ENCODE measurements around the gene USP20. TPM values are rescaled to one million over a fixed set of nuclear protein-coding genes. Genes with fewer than 3 reads are reported as not detected.

Gene USP20
- total RNA-seq, 1 experiment from 2014 or later, result 14.4 TPM

DNA sequence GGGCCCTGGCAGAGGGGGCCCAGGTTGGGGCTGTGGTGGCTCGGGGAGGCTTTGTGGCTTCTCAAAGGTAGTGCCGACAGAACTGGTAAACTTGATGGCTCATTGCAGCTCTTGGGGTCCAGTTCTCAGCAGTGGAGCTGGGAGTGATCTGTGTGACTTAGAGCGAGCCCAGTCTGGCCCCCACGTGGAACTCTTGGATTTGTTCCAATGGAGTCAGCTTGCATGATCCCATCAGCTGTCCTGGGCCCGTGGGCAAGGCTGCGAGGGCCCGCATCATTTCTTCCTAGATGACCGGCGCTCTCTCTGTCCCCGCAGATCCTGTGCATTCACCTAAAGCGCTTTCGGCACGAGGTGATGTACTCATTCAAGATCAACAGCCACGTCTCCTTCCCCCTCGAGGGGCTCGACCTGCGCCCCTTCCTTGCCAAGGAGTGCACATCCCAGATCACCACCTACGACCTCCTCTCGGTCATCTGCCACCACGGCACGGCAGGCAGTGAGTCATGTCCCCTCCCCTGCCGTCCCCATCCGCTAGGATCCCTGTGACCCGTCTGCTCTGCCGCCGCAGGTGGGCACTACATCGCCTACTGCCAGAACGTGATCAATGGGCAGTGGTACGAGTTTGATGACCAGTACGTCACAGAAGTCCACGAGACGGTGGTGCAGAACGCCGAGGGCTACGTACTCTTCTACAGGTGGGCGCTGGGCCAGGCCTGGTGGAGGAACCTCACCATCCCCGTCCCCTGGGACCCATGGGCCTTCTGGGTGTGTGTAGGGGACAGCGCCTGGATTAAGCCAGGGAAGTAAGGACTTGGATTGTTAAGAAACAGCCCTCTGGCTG, 39.2 kb downstream of the USP20 start:
- no peaks in the 10 kb centered on the region for H3K27me3 ChIP-seq (ENCODE audit: control insufficient read depth, insufficient read depth, low read length)
- ATAC-seq (no peak), DNase-seq (ENCODE audit: low read depth, low spot score) (no peak)
- H3K4me1 ChIP-seq (ENCODE audit: control insufficient read depth, insufficient read depth, low read length), result no peaks in the 10 kb centered on the region
- ChIA-PET CTCF (no interaction called here), POLR2A (no interaction called here)
- no peak overlapping the region for H3K4me3 ChIP-seq (ENCODE audit: low read depth in 2 of 2, low read length in 2 of 2)
- BruUV-seq (replicated peaks), result no TSS peak
- in situ Hi-C loops (cut with HindIII; ENCODE audit: low pct_unique_long_range_greater_than_20kb, low sequenced_read_pairs) (no loop called here), intact Hi-C loops (cut with micrococcal nuclease; ENCODE audit: unreplicated experiment) (no loop called here)
- H3K9me3 ChIP-seq (ENCODE audit: control insufficient read depth, insufficient read depth, low read depth, low read length), result no peaks in the 10 kb centered on the region
- H3K36me3 ChIP-seq (ENCODE audit: control insufficient read depth, insufficient read depth, low read length), result no peaks in the 10 kb centered on the region
- no peak for TF ChIP-seq SIN3A (IDR thresholded peaks at IDR 0.05; ENCODE audit: borderline replicate concordance, insufficient read depth, low read depth, low read length)
- H3K27ac ChIP-seq (ENCODE audit: low read length), result no peak overlapping the region

GRCh38 chr9:129875181-129875611, 39.9 kb downstream of the USP20 start:
- no TSS peak for BruUV-seq (replicated peaks)
- no peaks in the 10 kb centered on the region for H3K4me1 ChIP-seq (ENCODE audit: control insufficient read depth, insufficient read depth, low read length)
- CTCF ChIA-PET, result no interaction called here
- intact Hi-C loops (cut with micrococcal nuclease; ENCODE audit: unreplicated experiment) (no loop called here), in situ Hi-C loops (cut with HindIII; ENCODE audit: low pct_unique_long_range_greater_than_20kb, low sequenced_read_pairs) (no loop called here)
- no peaks in the 10 kb centered on the region for H3K9me3 ChIP-seq (ENCODE audit: control insufficient read depth, insufficient read depth, low read depth, low read length)
- ATAC-seq, result no peak
- POLR2A ChIA-PET, result no interaction called here
- no peaks in the 10 kb centered on the region for H3K27me3 ChIP-seq (ENCODE audit: control insufficient read depth, insufficient read depth, low read length)
- DNase-seq (ENCODE audit: low read depth, low spot score), result no peak
- H3K27ac ChIP-seq (ENCODE audit: low read length), result no peak overlapping the region
- no peak overlapping the region for H3K4me3 ChIP-seq (ENCODE audit: low read depth in 2 of 2, low read length in 2 of 2)
- TF ChIP-seq REST (IDR thresholded peaks at IDR 0.05; ENCODE audit: insufficient read depth in 1 of 2, low read depth in 2 of 2, low read length in 1 of 2) (no peak), POLR2AphosphoS5 (IDR thresholded peaks at IDR 0.05; ENCODE audit: low read depth, low read length) (no peak), SIN3A (IDR thresholded peaks at IDR 0.05; ENCODE audit: borderline replicate concordance, insufficient read depth, low read depth, low read length) (no peak), TCF7L2 (IDR thresholded peaks at IDR 0.05; ENCODE audit: low read depth, low read length) (no peak)
- TF ChIP-seq, protein P1, sequence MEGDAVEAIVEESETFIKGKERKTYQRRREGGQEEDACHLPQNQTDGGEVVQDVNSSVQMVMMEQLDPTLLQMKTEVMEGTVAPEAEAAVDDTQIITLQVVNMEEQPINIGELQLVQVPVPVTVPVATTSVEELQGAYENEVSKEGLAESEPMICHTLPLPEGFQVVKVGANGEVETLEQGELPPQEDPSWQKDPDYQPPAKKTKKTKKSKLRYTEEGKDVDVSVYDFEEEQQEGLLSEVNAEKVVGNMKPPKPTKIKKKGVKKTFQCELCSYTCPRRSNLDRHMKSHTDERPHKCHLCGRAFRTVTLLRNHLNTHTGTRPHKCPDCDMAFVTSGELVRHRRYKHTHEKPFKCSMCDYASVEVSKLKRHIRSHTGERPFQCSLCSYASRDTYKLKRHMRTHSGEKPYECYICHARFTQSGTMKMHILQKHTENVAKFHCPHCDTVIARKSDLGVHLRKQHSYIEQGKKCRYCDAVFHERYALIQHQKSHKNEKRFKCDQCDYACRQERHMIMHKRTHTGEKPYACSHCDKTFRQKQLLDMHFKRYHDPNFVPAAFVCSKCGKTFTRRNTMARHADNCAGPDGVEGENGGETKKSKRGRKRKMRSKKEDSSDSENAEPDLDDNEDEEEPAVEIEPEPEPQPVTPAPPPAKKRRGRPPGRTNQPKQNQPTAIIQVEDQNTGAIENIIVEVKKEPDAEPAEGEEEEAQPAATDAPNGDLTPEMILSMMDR (IDR thresholded peaks at IDR 0.05), result no peak
- no peaks in the 10 kb centered on the region for H3K36me3 ChIP-seq (ENCODE audit: control insufficient read depth, insufficient read depth, low read length)
